Hepatocyte (in vitro differentiated cells): ENCODE data around the gene INPP5K.

Experiments
- EZH2 ChIP-seq: fragments of 200-600 bp; sonication (generic); IDR thresholded peaks from 2 replicates; pipeline ENCODE4 v1.6.1; 2016; ENCODE audit warnings: antibody characterized with exemption, mild to moderate bottlenecking, borderline replicate concordance
- TF ChIP-seq, protein P1 (sequence below): fragments of 200-600 bp; sonication (generic); IDR thresholded peaks from 2 replicates; pipeline ENCODE4 v1.5.1; 2016; ENCODE audit warnings: antibody characterized with exemption, mild to moderate bottlenecking; ENCODE audit not compliant: poor library complexity

DNA sequence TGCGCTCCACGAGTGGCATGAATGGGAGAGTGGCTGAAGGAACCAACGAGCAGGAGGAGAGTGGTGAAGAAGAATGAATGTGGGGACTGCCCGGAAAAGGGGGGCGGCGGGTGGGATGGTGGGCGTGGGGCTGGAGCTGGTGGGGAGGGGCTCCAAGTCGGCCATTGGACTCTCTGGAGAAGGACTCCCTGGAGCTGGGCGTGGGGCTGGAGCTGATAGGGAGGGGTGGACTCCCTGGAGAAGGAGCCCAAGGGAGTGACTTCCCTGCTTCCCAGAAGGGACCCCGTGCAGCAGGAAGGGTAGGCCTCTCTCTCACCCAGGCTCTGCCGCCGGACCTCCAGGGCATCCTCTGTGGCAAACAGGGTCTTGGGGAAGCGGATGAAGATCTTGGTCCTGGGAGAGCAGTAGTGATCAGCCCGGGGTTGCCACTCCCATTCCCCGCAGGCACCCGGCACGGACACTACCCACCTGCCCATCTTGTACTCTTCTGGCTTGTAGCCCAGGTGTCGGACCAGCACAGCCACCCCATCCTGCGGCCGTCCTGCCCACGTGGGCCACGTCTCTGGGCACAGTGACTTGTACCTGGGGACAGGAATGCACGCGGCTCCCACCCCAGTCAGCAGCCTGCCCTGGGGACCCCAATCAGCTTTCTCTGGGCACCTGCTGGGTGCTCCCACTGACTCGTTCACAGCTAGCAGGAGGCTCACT, 45.5 kb downstream of the INPP5K start:
- TF ChIP-seq, protein P1, sequence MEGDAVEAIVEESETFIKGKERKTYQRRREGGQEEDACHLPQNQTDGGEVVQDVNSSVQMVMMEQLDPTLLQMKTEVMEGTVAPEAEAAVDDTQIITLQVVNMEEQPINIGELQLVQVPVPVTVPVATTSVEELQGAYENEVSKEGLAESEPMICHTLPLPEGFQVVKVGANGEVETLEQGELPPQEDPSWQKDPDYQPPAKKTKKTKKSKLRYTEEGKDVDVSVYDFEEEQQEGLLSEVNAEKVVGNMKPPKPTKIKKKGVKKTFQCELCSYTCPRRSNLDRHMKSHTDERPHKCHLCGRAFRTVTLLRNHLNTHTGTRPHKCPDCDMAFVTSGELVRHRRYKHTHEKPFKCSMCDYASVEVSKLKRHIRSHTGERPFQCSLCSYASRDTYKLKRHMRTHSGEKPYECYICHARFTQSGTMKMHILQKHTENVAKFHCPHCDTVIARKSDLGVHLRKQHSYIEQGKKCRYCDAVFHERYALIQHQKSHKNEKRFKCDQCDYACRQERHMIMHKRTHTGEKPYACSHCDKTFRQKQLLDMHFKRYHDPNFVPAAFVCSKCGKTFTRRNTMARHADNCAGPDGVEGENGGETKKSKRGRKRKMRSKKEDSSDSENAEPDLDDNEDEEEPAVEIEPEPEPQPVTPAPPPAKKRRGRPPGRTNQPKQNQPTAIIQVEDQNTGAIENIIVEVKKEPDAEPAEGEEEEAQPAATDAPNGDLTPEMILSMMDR, result no peak
- TF ChIP-seq EZH2, result no peak
